Astrocyte of the cerebellum (primary cell): Measurements from ENCODE around the gene TGFB1I1.

Source experiments
- DNase-seq: peaks from one replicate; pipeline ENCODE4 v3.0.0-alpha.2; 2011; ENCODE audit warnings: low read depth
- H3K4me3 ChIP-seq: 2 replicates; pipeline ENCODE4 v1.5.1; 2011; ENCODE audit warnings: mild to moderate bottlenecking, low read depth, low read length, moderate library complexity
- CTCF ChIP-seq: IDR thresholded peaks from 2 replicates; pipeline ENCODE4 v1.5.1; 2012; ENCODE audit warnings: low read length, low read depth, moderate library complexity, mild to moderate bottlenecking; ENCODE audit errors: missing control alignments
- in situ Hi-C: cut with HindIII; loops from 2 replicates; pipeline ENCODE4 v1.10.0; 2017; ENCODE audit warnings: low sequenced_read_pairs

The TGFB1I1 gene

GRCh38 chr16:31507617-31507928, 35.6 kb downstream of the TGFB1I1 start:
- no peak for TF ChIP-seq CTCF
- H3K4me3 ChIP-seq = peak overlapping the region; percentile 95
- in situ Hi-C loops = no loop called here
- DNase-seq = no peak

GRCh38 chr16:31507929-31508705, 36.2 kb downstream of the TGFB1I1 start, which contains the start of gene RUSF1:
RUSF1 (minus strand) TSS chr16:31508391; CDS start chr16:31508373, 18 bp downstream.
- TF ChIP-seq CTCF = no peak
- in situ Hi-C loops = no loop called here
- peak; percentile 71 for DNase-seq
- peak within 1 kb of the TSS; percentile 95 for H3K4me3 ChIP-seq

GRCh38 chr16:31508706-31509195, 36.8 kb downstream of the TGFB1I1 start:
- in situ Hi-C loops = no loop called here
- no peak for TF ChIP-seq CTCF
- peak overlapping the region; percentile 95 for H3K4me3 ChIP-seq
- DNase-seq = no peak

GRCh38 chr16:31513126-31513525, 41.2 kb downstream of the TGFB1I1 start:
- no peak for DNase-seq
- H3K4me3 ChIP-seq = no peak overlapping the region
- in situ Hi-C loops = no loop called here
- TF ChIP-seq CTCF = no peak

GRCh38 chr16:31513884-31514283, 41.9 kb downstream of the TGFB1I1 start:
- in situ Hi-C loops = no loop called here
- TF ChIP-seq CTCF = no peak
- no peak for DNase-seq
- H3K4me3 ChIP-seq = no peak overlapping the region

- in situ Hi-C loops = no loop called here
- DNase-seq = no peak
- TF ChIP-seq CTCF = no peak
- H3K4me3 ChIP-seq = no peak overlapping the region
These were observed 45.9 kb downstream of the TGFB1I1 start for GRCh38 chr16:31517800-31518402.
